K562 (cell line): Measurements from ENCODE around the gene ARFGAP1. TPM values are rescaled to one million over a fixed set of nuclear protein-coding genes. Genes with fewer than 3 reads are reported as not detected.

ENCODE experiments used
- ATAC-seq: fragments of 200-7000 bp; cut with Tn5 transposase; 3 replicates; pipeline ENCODE4 v1.9.1; 2020; ENCODE audit warnings: moderate library complexity
- BruUV-seq: library from RNA; stranded (reverse); fragments of 400-500 nt; replicated peaks from 2 replicates; lab custom pipeline; 2021; lab: Mats Ljungman, UMichigan
- CTCF ChIA-PET: fragments of 300-600 bp; formaldehyde crosslinking; extraction: SDS; loops from one replicate; lab custom pipeline; 2021; ENCODE audit warnings: low intra/inter-chr PET ratio; lab: Yijun Ruan, JAX
- POLR2A ChIA-PET: fragments of 300-600, 350-650 bp; sonication (Branson Sonifier 250); formaldehyde crosslinking; extraction: SDS; loops from one replicate; lab custom pipeline; 2021; ENCODE audit warnings: antibody characterized with exemption, inconsistent platforms; lab: Yijun Ruan, JAX
- DNase-seq, 4 experiments: peaks; one replicate each; pipeline versions ENCODE4 v3.0.0 to v3.0.0-alpha.2; 2011 to 2018; ENCODE audit warnings: low spot score in 3 of 4, mixed read lengths in 3 of 4; ENCODE audit errors: extremely low read depth in 1 of 4
- FAIRE-seq: peaks from 2 replicates; lab custom pipeline; 2011; peaks lifted over from hg19 to GRCh38; lab: Jason Lieb, UNC
- H2AFZ ChIP-seq: 2 replicates; pipeline ENCODE4 v1.6.0; 2011; ENCODE audit warnings: low read depth, low read length, control low read depth, inconsistent platforms
- H3K27ac ChIP-seq: fragments of 200-600 bp; 3 replicates; pipeline ENCODE4 v1.8.0; 2011; ENCODE audit warnings: low read depth, mild to moderate bottlenecking, control low read depth, inconsistent platforms, low read length, moderate library complexity, mixed read lengths; ENCODE audit errors: extremely low read depth
- H3K27me3 ChIP-seq, 2 experiments: fragments of 300-600 bp in 1 of 2; 2 replicates in 1 of 2; 3 replicates in 1 of 2; pipeline versions ENCODE4 v1.6.0 to v1.8.0; 2011; ENCODE audit warnings: inconsistent platforms in 2 of 2, low read length in 2 of 2, mild to moderate bottlenecking in 1 of 2, mixed read lengths in 1 of 2, moderate library complexity in 1 of 2; ENCODE audit not compliant: control insufficient read depth in 2 of 2, insufficient read depth in 2 of 2
- H3K36me3 ChIP-seq: fragments of 300-600 bp; 3 replicates; pipeline ENCODE4 v1.8.0; 2011; ENCODE audit warnings: mild to moderate bottlenecking, low read length, inconsistent platforms; ENCODE audit not compliant: control insufficient read depth, insufficient read depth
- H3K4me1 ChIP-seq, 2 experiments: fragments of 200-600 bp in 1 of 2; replicated peaks in 1 of 2; 2 replicates in 1 of 2; 3 replicates in 1 of 2; pipeline versions ENCODE4 v1.5.1 to v1.8.0; 2011; ENCODE audit warnings: inconsistent platforms in 2 of 2, low read length in 2 of 2, mild to moderate bottlenecking in 1 of 2, mixed read lengths in 1 of 2, moderate library complexity in 1 of 2; ENCODE audit not compliant: control insufficient read depth in 2 of 2, insufficient read depth in 2 of 2
- H3K4me2 ChIP-seq: 2 replicates; pipeline ENCODE4 v1.6.1; 2011; ENCODE audit warnings: low read length, control low read depth, inconsistent platforms, mixed read lengths; ENCODE audit not compliant: insufficient read depth
- H3K4me3 ChIP-seq: fragments of 200-600 bp; sonication (generic), shearing (Covaris generic); 2 replicates; pipeline ENCODE4 v1.5.1; 2016; ENCODE audit warnings: control low read depth, inconsistent platforms
- H3K79me2 ChIP-seq: fragments of 200-600 bp; 3 replicates; pipeline ENCODE4 v1.8.0; 2011; ENCODE audit warnings: low read length, inconsistent platforms; ENCODE audit not compliant: control insufficient read depth, insufficient read depth
- H3K9ac ChIP-seq, 2 experiments: 2 replicates each; pipeline versions ENCODE4 v1.6.0 to v1.6.1; 2011; ENCODE audit warnings: low read depth in 2 of 2, low read length in 2 of 2, control low read depth in 1 of 2, inconsistent platforms in 1 of 2, mild to moderate bottlenecking in 1 of 2, mixed read lengths in 1 of 2; ENCODE audit not compliant: insufficient read depth in 1 of 2
- H3K9me1 ChIP-seq: one replicate; pipeline ENCODE4 v1.6.0; 2011; ENCODE audit warnings: inconsistent platforms, mild to moderate bottlenecking, low read length, moderate library complexity; ENCODE audit not compliant: control insufficient read depth, insufficient read depth
- H3K9me3 ChIP-seq: replicated peaks from 2 replicates; pipeline ENCODE4 v1.5.1; 2011; ENCODE audit warnings: low read depth, low read length, inconsistent platforms; ENCODE audit not compliant: control insufficient read depth, insufficient read depth
- H4K20me1 ChIP-seq: replicated peaks from 2 replicates; pipeline ENCODE4 v1.6.1; 2011; ENCODE audit warnings: low read length, inconsistent platforms, mixed read lengths; ENCODE audit not compliant: control insufficient read depth, insufficient read depth
- PHF21A ChIP-seq: fragments of 450-650 bp; IDR thresholded peaks from 2 replicates; pipeline ENCODE4 v1.6.1; 2017; ENCODE audit warnings: low read depth, borderline replicate concordance
- POLR2AphosphoS2 ChIP-seq: IDR thresholded peaks from 2 replicates; pipeline ENCODE4 v1.6.1; 2012; ENCODE audit warnings: low read length, improper control_type of control experiment
- POLR2G ChIP-seq: fragments of 200-400 bp; formaldehyde crosslinking; IDR thresholded peaks from 2 replicates; pipeline ENCODE4 v1.6.1; 2017; ENCODE audit warnings: low read depth, mild to moderate bottlenecking, antibody characterized with exemption, low read length, moderate library complexity
- RBM22 ChIP-seq: fragments of 200-400 bp; formaldehyde crosslinking; IDR thresholded peaks from 2 replicates; pipeline ENCODE4 v1.6.1; 2018; ENCODE audit warnings: low read length, low read depth; ENCODE audit not compliant: poor library complexity, severe bottlenecking
- WGBS: fragments of 100-300 bp; shearing (Covaris generic); methylation state at CpG from one replicate; pipeline ENCODE4 v1.1.6; 2016; ENCODE audit warnings: low coverage, mixed read lengths; ENCODE audit not compliant: insufficient coverage; ENCODE audit errors: missing lambda C conversion rate; 5-methylcytosine and 5-hydroxymethylcytosine counted together
- in situ Hi-C: fragments of 300-500 bp; cut with MboI; formaldehyde crosslinking; loops from 4 replicates; pipeline ENCODE4 v1.15.0; 2018; ENCODE audit warnings: inconsistent platforms, mixed read lengths
- intact Hi-C: fragments of 100-400 bp; cut with micrococcal nuclease; formaldehyde crosslinking; loops from 2 replicates; pipeline ENCODE4 v1.14.2; 2022
- polyA plus RNA-seq, 8 experiments: library from polyadenylated mRNA; depleted of rRNA in 4 of 8; stranded (reverse) in 5 of 8; unstranded in 3 of 8; fragments of >200 nt; fragmentation: Nextera tagmentation in 2 of 8; fragmentation: Illumina TruSeq in 1 of 8; extraction: Ambion mirVana in 2 of 8; extraction: Trizol in 1 of 8; gene quantifications; 2 replicates each; pipeline versions ENCODE4 v1.2.1 to v1.2.3, GENCODE V29; 2011 to 2014; ENCODE audit warnings: inconsistent platforms in 1 of 8, missing spikeins in 1 of 8
- total RNA-seq, 7 experiments: library from RNA; depleted of rRNA in 6 of 7; stranded (reverse); fragments of >200 nt in 6 of 7; fragmentation: Illumina TruSeq in 2 of 7; extraction: Trizol in 2 of 7; gene quantifications; 2 replicates each; pipeline versions ENCODE4 v1.2.1 to v1.2.3, GENCODE V29; 2011 to 2021; ENCODE audit warnings: low replicate concordance in 1 of 7
- TF ChIP-seq, protein P1 (sequence below): fragments of 450-650 bp; IDR thresholded peaks from 2 replicates; pipeline ENCODE4 v1.6.1; 2016; ENCODE audit warnings: antibody characterized with exemption
- TF ChIP-seq, protein P2 (sequence below): IDR thresholded peaks from 2 replicates; pipeline ENCODE4 v1.6.1; 2012; ENCODE audit warnings: low read depth, low read length, improper control_type of control experiment, borderline replicate concordance

ARFGAP1 gene
- total and polyA plus RNA-seq, 9 of the 15 experiments (the other 6 are each of a cell fraction or from before 2014, with no cell fraction given) = 0.53 to 102 (median 33.5) TPM

DNA sequence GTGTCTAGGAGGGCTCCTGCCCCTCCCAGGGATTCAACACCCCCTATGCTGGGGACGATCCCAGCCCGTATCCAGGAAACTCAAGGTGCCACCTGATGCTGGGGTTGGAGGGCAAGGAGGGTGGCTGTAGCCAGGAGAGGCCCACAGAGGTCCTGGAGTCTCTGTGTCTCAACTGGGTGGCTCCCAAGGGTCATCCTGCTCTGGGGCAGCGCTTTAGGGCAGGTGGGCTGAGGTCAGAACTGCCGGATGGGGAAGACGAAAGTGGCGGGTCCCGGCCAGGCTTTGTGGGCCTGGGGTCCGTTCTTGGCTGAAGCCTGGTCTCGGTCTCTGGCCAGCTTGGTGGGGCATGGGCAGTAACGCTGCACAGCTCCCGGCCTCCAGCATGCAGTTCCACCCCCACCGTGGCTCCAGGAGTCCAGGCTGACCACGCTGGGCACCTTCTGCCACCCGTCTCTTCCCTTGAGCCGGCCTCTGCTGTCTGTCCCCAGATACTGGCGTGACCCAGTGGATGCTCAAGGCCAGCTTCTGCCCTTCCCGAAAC is 17.6 kb downstream of the ARFGAP1 start:
- H3K4me1 ChIP-seq = peaks cover 0 to 63% of the 10 kb centered on the region in 2 experiments; a peak in 2 of 5 replicates
- peaks cover 28% of the 10 kb centered on the region for H4K20me1 ChIP-seq
- CTCF ChIA-PET = no interaction called here
- TF ChIP-seq POLR2G (peak; percentile 65; the same call in 1 of the 2 replicates), POLR2AphosphoS2 (0 out of 2 replicates have a peak, but pooled peaks have one; percentile 6), PHF21A (no peak), RBM22 (peak; percentile 32)
- TF ChIP-seq, protein P1, sequence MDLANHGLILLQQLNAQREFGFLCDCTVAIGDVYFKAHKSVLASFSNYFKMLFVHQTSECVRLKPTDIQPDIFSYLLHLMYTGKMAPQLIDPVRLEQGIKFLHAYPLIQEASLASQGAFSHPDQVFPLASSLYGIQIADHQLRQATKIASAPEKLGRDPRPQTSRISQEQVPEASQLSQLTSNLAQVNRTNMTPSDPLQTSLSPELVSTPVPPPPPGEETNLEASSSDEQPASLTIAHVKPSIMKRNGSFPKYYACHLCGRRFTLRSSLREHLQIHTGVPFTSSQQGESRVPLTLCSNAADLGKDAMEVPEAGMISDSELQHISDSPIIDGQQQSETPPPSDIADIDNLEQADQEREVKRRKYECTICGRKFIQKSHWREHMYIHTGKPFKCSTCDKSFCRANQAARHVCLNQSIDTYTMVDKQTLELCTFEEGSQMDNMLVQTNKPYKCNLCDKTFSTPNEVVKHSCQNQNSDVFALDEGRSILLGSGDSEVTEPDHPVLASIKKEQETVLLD = no peak
- TF ChIP-seq, protein P2, sequence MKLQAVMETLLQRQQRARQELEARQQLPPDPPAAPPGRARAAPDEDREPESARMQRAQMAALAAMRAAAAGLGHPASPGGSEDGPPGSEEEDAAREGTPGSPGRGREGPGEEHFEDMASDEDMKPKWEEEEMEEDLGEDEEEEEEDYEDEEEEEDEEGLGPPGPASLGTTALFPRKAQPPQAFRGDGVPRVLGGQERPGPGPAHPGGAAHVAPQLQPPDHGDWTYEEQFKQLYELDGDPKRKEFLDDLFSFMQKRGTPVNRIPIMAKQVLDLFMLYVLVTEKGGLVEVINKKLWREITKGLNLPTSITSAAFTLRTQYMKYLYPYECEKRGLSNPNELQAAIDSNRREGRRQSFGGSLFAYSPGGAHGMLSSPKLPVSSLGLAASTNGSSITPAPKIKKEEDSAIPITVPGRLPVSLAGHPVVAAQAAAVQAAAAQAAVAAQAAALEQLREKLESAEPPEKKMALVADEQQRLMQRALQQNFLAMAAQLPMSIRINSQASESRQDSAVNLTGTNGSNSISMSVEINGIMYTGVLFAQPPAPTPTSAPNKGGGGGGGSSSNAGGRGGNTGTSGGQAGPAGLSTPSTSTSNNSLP = no peak
- H3K9me3 ChIP-seq = no peaks in the 10 kb centered on the region
- POLR2A ChIA-PET = no interaction called here
- no peak overlapping the region for H3K27ac ChIP-seq
- peak overlapping the region in 1 of 2 experiments; percentile 87; a peak in 1 of 4 replicates for H3K9ac ChIP-seq
- no peaks in the 10 kb centered on the region for H3K79me2 ChIP-seq
- BruUV-seq = no TSS peak
- H3K27me3 ChIP-seq = peaks cover 3 to 8% of the 10 kb centered on the region in 2 experiments; a peak in 3 of 5 replicates
- intact Hi-C loops = loop anchor here (5.0 kb wide), 1 partner anchor 63 kb away; no protein-coding TSS in a partner anchor
- H3K4me3 ChIP-seq = no peak overlapping the region
- FAIRE-seq = no peak
- peaks cover 10% of the 10 kb centered on the region for H3K9me1 ChIP-seq
- peaks cover 34% of the 10 kb centered on the region; the same call in 1 of the 3 replicates for H3K36me3 ChIP-seq
- in situ Hi-C loops = no loop called here
- WGBS = 92% methylated on average over 6 of the region's 17 CpGs
- no peak for DNase-seq
- ATAC-seq = no peak
- H2AFZ ChIP-seq = no peak overlapping the region
- no peak overlapping the region for H3K4me2 ChIP-seq
